HG03354 (cell line): ENCODE measurements around the gene BCL2L11.

Experiments
- ATAC-seq: cut with Tn5 transposase; IDR thresholded peaks from one replicate; pipeline ENCODE4 v1.9.1; 2021; ENCODE audit warnings: mild to moderate bottlenecking; ENCODE audit not compliant: unreplicated experiment, poor library complexity, severe bottlenecking

Gene BCL2L11

DNA sequence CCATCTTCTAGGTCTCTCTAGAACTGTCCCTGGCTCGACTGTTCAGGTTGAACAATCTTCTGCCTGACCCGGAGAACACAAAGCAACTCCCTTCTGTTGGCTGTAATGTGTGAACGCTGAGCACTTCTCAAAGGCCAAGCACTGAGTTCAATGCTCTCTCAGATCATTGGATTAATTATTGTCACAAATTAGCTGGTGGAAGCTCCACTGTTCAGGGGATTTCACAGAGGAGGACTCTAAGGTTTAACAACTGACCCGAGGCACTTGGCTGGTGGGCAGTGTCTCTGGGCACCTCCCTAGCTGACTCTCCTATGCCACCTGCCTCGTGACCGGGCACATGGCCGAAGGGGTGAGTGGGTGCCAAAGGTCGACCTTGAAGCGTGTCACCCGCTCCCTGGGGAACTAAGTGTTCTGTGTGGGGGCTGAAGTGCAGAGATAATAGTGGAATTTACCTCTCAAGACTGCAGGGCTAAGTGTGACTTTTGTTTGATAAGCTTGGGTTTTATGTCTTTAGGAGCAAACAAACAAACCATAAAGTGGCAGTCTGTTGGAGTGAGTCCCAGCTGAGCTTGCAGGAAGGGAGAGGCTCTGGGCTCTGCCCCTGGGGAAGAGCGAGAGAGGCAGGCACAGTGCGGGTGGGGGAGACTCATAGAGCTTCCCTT lies 64.8 kb downstream of the BCL2L11 start:
- ATAC-seq, result no peak

- ATAC-seq, result no peak
These were observed 65.5 kb downstream of the BCL2L11 start for GRCh38 chr2:111186121-111186715.

GRCh38 chr2:111186933-111187332 lies 66.2 kb downstream of the BCL2L11 start:
- no peak for ATAC-seq

DNA sequence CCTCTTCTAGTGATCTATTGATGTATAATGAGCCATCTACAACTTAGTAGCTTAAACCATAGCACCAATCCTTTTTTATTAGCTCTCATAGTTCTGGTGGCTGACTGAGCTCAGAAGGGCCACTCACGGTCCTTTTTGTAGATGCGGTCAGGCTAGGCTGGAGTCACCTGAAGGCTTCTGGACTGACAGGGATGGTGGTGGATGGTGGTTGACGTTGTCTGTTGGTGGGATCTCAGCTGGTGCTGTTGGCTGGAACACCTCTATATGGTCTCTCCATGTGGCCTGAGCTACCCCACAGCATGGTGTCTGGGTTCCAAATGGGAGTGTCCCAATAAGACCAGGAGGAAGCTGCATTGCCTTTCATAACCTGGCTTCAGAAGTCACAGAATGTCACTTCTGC lies 68.0 kb downstream of the BCL2L11 start:
- ATAC-seq, result no peak

GRCh38 chr2:111189106-111189505 lies 68.4 kb downstream of the BCL2L11 start:
- ATAC-seq, result no peak

DNA sequence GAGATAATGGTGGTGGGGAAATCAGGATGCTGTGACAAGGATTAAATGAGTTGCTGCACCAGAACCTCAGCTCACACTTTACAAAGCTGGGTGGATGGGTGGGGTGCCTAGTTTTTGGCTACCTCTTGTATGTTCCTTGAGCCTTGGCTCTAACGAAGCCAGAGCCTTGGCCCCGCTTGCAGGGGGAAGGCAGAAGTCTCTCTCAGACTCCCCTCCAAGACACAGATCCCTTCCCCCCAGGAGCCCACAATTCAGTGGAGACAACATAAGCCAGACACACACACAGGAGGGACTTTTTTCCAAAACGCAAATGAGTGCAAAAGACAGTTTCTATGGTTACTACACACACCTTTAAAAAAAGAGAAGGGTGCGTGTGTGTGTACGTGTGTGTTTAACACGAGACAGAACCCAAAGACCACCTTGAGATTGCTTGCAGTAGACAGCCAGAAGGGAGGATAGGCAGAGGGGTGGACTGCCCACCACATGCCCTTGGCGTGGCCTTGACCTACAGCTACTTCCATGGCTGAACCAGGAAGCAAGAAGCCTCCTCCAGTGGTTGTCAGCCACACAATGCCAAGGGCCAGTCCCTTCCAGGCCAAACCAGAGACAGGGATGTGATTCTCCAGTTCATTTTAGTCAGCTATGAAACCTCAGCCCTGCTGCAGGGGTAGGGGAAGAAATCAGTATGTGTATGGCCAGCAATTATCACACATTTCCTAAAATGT lies 70.3 kb downstream of the BCL2L11 start:
- no peak for ATAC-seq

- ATAC-seq, result no peak
These were observed 71.2 kb downstream of the BCL2L11 start for GRCh38 chr2:111191877-111192276.

- no peak for ATAC-seq
These were observed 72.2 kb downstream of the BCL2L11 start for GRCh38 chr2:111192776-111193368.

- peak; percentile 85 for ATAC-seq
These were observed 74.3 kb downstream of the BCL2L11 start for GRCh38 chr2:111194835-111195621.

GRCh38 chr2:111196435-111196834 lies 75.7 kb downstream of the BCL2L11 start:
- no peak for ATAC-seq

DNA sequence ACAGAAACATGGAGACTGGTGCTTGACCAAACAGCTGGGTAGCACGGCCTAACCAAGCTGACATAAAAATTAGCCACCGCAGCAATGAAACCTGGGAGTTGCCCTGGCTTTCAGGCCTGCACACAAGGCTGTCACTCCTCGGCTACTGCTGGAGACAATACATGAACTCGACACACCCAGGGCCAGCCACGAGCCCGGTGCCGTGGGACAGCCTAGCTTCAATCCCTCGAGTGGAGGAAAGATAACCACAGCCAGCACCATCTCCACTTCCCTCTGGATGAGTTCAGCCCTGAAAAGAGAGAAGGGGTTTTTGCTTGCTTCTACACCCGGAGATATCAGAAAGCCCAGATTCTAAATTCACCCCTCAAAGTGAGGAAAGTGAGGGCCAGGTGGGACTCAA lies 78.0 kb downstream of the BCL2L11 start:
- ATAC-seq, result no peak

GRCh38 chr2:111199840-111200239 lies 79.1 kb downstream of the BCL2L11 start:
- ATAC-seq, result no peak

GRCh38 chr2:111200333-111200881 lies 79.7 kb downstream of the BCL2L11 start:
- ATAC-seq, result no peak

- ATAC-seq, result peak; percentile 76
These were observed 80.5 kb downstream of the BCL2L11 start for GRCh38 chr2:111201214-111201613.

DNA sequence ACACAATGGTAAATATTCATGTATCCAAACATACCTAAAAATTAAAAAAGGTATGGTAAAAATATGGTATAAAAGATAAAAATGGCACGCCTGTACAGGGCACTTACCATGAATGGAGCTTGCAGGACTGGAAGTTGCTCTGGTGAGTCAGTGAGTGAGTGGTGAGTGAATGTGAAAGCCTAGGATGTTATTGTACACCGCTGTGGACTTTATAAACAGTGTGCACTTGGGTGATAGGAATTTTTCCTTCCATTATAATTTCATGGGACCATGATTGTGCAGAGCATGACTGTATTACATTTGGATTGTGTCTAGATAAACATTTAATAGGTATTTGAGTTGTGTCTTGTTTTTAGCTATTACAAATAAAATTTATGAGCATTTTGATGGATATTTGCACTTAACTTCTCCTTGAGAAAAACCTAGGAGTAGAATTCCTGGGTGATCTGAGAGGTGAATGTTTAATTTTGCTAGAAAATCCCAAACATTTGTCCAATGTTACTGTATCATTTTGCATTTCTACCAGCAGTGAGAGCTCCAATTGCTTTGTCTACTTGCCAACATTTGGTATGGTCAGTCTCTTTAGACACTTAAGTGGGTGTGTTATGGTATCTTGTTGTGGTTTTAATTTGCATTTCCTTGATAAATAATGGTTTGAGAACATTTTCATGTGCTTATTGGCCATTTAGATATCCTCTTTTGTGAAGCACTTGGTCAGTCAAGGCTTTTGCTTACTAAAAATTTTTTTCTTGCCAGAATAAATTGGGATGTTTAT lies 81.7 kb downstream of the BCL2L11 start:
- ATAC-seq, result no peak

DNA sequence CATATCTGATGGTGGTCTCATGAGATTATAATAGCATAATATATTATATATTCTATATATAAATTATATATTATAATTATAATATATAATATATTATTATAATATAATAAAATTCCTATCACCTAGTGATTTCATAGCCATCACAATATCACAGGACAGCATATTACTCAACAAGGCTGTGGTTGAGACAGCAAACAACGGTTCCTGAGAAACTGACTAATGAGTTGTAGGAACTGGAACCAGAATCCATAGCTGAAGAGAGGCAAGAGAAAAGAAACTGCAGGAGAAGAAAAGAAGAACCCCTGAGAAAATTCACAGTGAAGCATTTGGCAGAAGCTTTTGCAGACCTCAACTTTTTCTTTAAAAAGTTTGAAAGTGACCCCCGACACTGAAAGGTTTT lies 84.0 kb downstream of the BCL2L11 start:
- no peak for ATAC-seq

DNA sequence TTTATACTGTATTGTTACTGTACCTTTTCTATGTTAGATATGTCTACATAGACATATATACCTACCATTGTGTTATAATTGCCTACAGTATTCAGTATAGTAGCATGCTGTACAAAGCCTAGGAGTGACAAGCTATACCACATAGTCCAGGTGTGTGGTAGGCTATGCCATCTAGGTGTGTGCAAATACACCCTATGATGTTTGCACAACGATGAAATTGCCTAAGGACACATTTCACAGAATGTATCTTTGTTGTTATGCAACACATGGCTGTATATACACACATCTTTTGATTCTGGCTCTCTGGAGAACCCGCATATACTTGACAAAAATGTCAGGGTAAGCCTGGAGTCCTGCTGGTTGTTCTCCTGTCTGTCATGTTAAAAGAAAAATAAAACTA lies 85.1 kb downstream of the BCL2L11 start:
- no peak for ATAC-seq

DNA sequence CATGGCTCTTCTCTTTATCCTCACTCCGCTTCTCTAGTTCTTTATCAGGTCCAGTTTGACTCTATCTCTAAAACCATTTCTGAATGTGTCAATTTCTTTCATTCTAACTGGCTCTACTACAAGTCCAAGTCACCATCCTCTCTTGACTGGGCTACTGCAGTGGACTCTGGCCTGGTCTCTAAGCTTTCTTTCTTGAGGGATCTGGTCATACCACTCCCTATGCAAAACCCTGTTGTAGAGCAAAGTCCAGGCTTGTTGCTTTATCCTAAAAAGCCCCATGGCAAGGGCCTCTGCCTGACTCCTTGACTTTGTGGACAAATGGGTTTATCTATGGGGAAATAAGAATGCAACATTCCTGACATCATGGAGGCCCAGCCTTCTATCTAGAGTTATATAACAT lies 87.1 kb downstream of the BCL2L11 start:
- ATAC-seq, result no peak

GRCh38 chr2:111208639-111209038 lies 87.9 kb downstream of the BCL2L11 start:
- no peak for ATAC-seq
